Measurements from ENCODE around the gene CLSTN3. TPM values are rescaled to one million over a fixed set of nuclear protein-coding genes. Genes with fewer than 3 reads are reported as not detected.

Gene CLSTN3
- total and polyA plus RNA-seq, 2 of the 8 experiments (the other 6 are each of a cell fraction or from before 2014, with no cell fraction given), result 20.4 to 26.3 TPM

- no peak overlapping the region for H2BK12ac ChIP-seq (ENCODE audit: low read depth, low read length)
- H3K9ac ChIP-seq (replicated peaks in 1 of 4; ENCODE audit: extremely low read depth in 1 of 4, low read depth in 3 of 4, low read length in 3 of 4), result no peak overlapping the region
- H3K4me3 ChIP-seq (ENCODE audit: extremely low read depth in 1 of 4, insufficient read depth in 2 of 4, low read depth in 3 of 4, low read length in 4 of 4), result no peak overlapping the region
- H4K5ac ChIP-seq (ENCODE audit: insufficient read length, low read depth, low read length), result no peak overlapping the region
- H3K79me2 ChIP-seq (ENCODE audit: control insufficient read depth in 1 of 2, insufficient read depth in 2 of 2, low read length in 2 of 2), result no peaks in the 10 kb centered on the region
- no peaks in the 10 kb centered on the region for H3K27me3 ChIP-seq (replicated peaks in 1 of 4; ENCODE audit: control insufficient read depth in 3 of 4, extremely low read depth in 1 of 4, insufficient read depth in 3 of 4, low read length in 3 of 4)
- peaks cover 4% of the 10 kb centered on the region for H3K23me2 ChIP-seq (ENCODE audit: low read depth, low read length)
- ChIA-PET CTCF (ENCODE audit: partially characterized antibody) (interaction anchor here (4.2 kb wide), 1 partner anchor 160 kb away, joined by 32 read pairs; the partner anchor contains the start of genes C12orf57 and RNU7-1), POLR2A (ENCODE audit: partially characterized antibody) (interaction anchor here (2.0 to 3.6 kb wide), 2 partner anchors 10 to 11 kb away, joined by 6 to 42 read pairs; partner anchors contain the start of gene C1R)
- H3K4me2 ChIP-seq (ENCODE audit: insufficient read depth in 1 of 2, low read depth in 2 of 2, low read length in 2 of 2), result no peak overlapping the region
- H3K79me1 ChIP-seq (ENCODE audit: low read depth, low read length), result peaks cover 2% of the 10 kb centered on the region; the same call in 1 of the 2 replicates
- no peak overlapping the region for H3K23ac ChIP-seq (ENCODE audit: insufficient read length)
- H2AFZ ChIP-seq (ENCODE audit: low read length), result no peak overlapping the region
- WGBS, 2 experiments (ENCODE audit: extremely low coverage in 1 of 2, insufficient coverage in 1 of 2, insufficient read length in 1 of 2, insufficient replicate concordance in 2 of 2, low coverage in 1 of 2, low lambda C conversion rate in 2 of 2, missing lambda C conversion rate in 1 of 2), result 88% methylated on average over 1 of the region's 1 CpG; no CpG with 5 or more reads in 1 of the 2 experiments
- TF ChIP-seq FOSL1 (IDR thresholded peaks at IDR 0.05; ENCODE audit: insufficient read depth, low read depth, low read length) (no peak), SP4 (IDR thresholded peaks at IDR 0.05; ENCODE audit: low read length) (no peak)
- no peak overlapping the region for H2AK5ac ChIP-seq (ENCODE audit: low read depth, low read length)
- DNase-seq (ENCODE audit: low read depth in 1 of 2, low spot score in 2 of 2) (no peak), FAIRE-seq (no peak)
- no peak overlapping the region for H2BK120ac ChIP-seq (replicated peaks; ENCODE audit: low read depth, low read length)
- no peaks in the 10 kb centered on the region; a peak in 1 of 8 replicates for H3K36me3 ChIP-seq (ENCODE audit: control insufficient read depth in 2 of 4, insufficient read depth in 4 of 4, low read length in 3 of 4)
- peaks cover 0 to 2% (median under 1%) of the 10 kb centered on the region in 4 experiments; a peak in 1 of 7 replicates for H3K4me1 ChIP-seq (replicated peaks in 1 of 4; ENCODE audit: control insufficient read depth in 3 of 4, insufficient read depth in 4 of 4, low read length in 3 of 4)
- no peak overlapping the region for H2BK15ac ChIP-seq (ENCODE audit: low read length)
- no peak overlapping the region for H4K91ac ChIP-seq (replicated peaks; ENCODE audit: insufficient read length, low read length)
- peaks cover 0 to 3% of the 10 kb centered on the region in 2 experiments; a peak in 2 of 4 replicates for H3K9me3 ChIP-seq (ENCODE audit: insufficient read depth in 2 of 2, low read depth in 1 of 2, low read length in 1 of 2)
- H3K27ac ChIP-seq (ENCODE audit: low read depth, low read length), result no peak overlapping the region
- no peak overlapping the region for H3K56ac ChIP-seq (replicated peaks; ENCODE audit: insufficient read length, low read depth, low read length)
- no peak overlapping the region for H2BK20ac ChIP-seq (ENCODE audit: low read length)
- no peak overlapping the region for H3K14ac ChIP-seq (ENCODE audit: insufficient read length)
- H3K4ac ChIP-seq (replicated peaks; ENCODE audit: insufficient read length, low read depth, low read length), result no peak overlapping the region
- no peak overlapping the region for H2BK5ac ChIP-seq (ENCODE audit: low read depth, low read length)
- H4K8ac ChIP-seq (ENCODE audit: extremely low read depth, insufficient read depth, low read length), result no peak overlapping the region
- H4K20me1 ChIP-seq (replicated peaks in 1 of 2; ENCODE audit: control insufficient read depth in 1 of 2, insufficient read depth in 2 of 2, low read length in 2 of 2), result peaks cover 0 to 4% of the 10 kb centered on the region in 2 experiments
- no peak overlapping the region for H3K18ac ChIP-seq (ENCODE audit: extremely low read depth, low read length)
Measured at GRCh38 chr12:7106082-7106481, 24.1 kb upstream of the CLSTN3 start.
